Measurements from ENCODE around the gene PIP5K1B. TPM values are rescaled to one million over a fixed set of nuclear protein-coding genes. Genes with fewer than 3 reads are reported as not detected.

PIP5K1B gene
- total RNA-seq, 1 donor from 2014 or later = 1.3 TPM

GRCh38 chr9:69036309-69036708 lies 331.3 kb downstream of the PIP5K1B start:
- Mint-ChIP-seq H3K9me3 (ENCODE audit: unreplicated experiment) (no peaks in the 10 kb centered on the region), H3K36me3 (ENCODE audit: low read depth, unreplicated experiment) (peaks cover 3% of the 10 kb centered on the region), H3K4me3 (ENCODE audit: unreplicated experiment) (peak overlapping the region; percentile 97), H3K27me3 (ENCODE audit: low read depth, unreplicated experiment) (no peaks in the 10 kb centered on the region), H3K4me1 (ENCODE audit: low read depth, unreplicated experiment) (peaks cover 5% of the 10 kb centered on the region), H3K27ac (ENCODE audit: unreplicated experiment) (peak overlapping the region; percentile 76)
- Histone ChIP-seq H3K79me2 (ENCODE audit: insufficient read depth, low read length) (peaks cover 39% of the 10 kb centered on the region), H3K4me1 (ENCODE audit: insufficient read depth, low read length) (peaks cover 6% of the 10 kb centered on the region), H3K4me3 (ENCODE audit: insufficient read depth, low read depth, low read length) (peak overlapping the region; percentile 87), H3K36me3 (ENCODE audit: insufficient read depth, low read length) (peaks cover 2% of the 10 kb centered on the region), H3K9ac (ENCODE audit: low read length) (peak overlapping the region; percentile 86), H2AFZ (ENCODE audit: low read depth, low read length) (peak overlapping the region; percentile 93), H3K4me2 (ENCODE audit: low read length) (peak overlapping the region; percentile 95), H3K27me3 (ENCODE audit: insufficient read depth, low read length) (no peaks in the 10 kb centered on the region), H3K9me3 (ENCODE audit: insufficient read depth, low read depth, low read length) (no peaks in the 10 kb centered on the region), H3K27ac (ENCODE audit: low read depth, low read length) (peak overlapping the region; percentile 54), H4K20me1 (ENCODE audit: insufficient read depth, low read length) (peaks cover 7% of the 10 kb centered on the region)
- TF ChIP-seq CTCF (IDR thresholded peaks at IDR 0.05; ENCODE audit: insufficient read depth, low read depth, low read length) = no peak
- no peak for TF ChIP-seq EZH2 (IDR thresholded peaks at IDR 0.05; ENCODE audit: insufficient read depth, low read length)
- no peak for DNase-seq (ENCODE audit: low read depth)
- no peak for FAIRE-seq

GRCh38 chr9:69036799-69037198 lies 331.8 kb downstream of the PIP5K1B start:
- Histone ChIP-seq H4K20me1 (ENCODE audit: insufficient read depth, low read length) (peaks cover 12% of the 10 kb centered on the region), H3K9ac (ENCODE audit: low read length) (peak overlapping the region; percentile 86), H3K4me2 (ENCODE audit: low read length) (peak overlapping the region; percentile 95), H3K27me3 (ENCODE audit: insufficient read depth, low read length) (no peaks in the 10 kb centered on the region), H3K4me1 (ENCODE audit: insufficient read depth, low read length) (peaks cover 6% of the 10 kb centered on the region), H3K36me3 (ENCODE audit: insufficient read depth, low read length) (peaks cover 2% of the 10 kb centered on the region), H3K79me2 (ENCODE audit: insufficient read depth, low read length) (peaks cover 44% of the 10 kb centered on the region), H3K27ac (ENCODE audit: low read depth, low read length) (no peak overlapping the region), H3K9me3 (ENCODE audit: insufficient read depth, low read depth, low read length) (no peaks in the 10 kb centered on the region), H2AFZ (ENCODE audit: low read depth, low read length) (peak overlapping the region; percentile 93), H3K4me3 (ENCODE audit: insufficient read depth, low read depth, low read length) (peak overlapping the region; percentile 87)
- Mint-ChIP-seq H3K36me3 (ENCODE audit: low read depth, unreplicated experiment) (peaks cover 3% of the 10 kb centered on the region), H3K4me3 (ENCODE audit: unreplicated experiment) (peak overlapping the region; percentile 97), H3K4me1 (ENCODE audit: low read depth, unreplicated experiment) (peaks cover 2% of the 10 kb centered on the region), H3K27me3 (ENCODE audit: low read depth, unreplicated experiment) (no peaks in the 10 kb centered on the region), H3K9me3 (ENCODE audit: unreplicated experiment) (no peaks in the 10 kb centered on the region), H3K27ac (ENCODE audit: unreplicated experiment) (peak overlapping the region; percentile 76)
- FAIRE-seq (no peak), DNase-seq (ENCODE audit: low read depth) (no peak)
- no peak for TF ChIP-seq CTCF (IDR thresholded peaks at IDR 0.05; ENCODE audit: insufficient read depth, low read depth, low read length)
- no peak for TF ChIP-seq EZH2 (IDR thresholded peaks at IDR 0.05; ENCODE audit: insufficient read depth, low read length)

- no peaks in the 10 kb centered on the region for H3K27me3 ChIP-seq (ENCODE audit: insufficient read depth, low read length)
- Mint-ChIP-seq H3K36me3 (ENCODE audit: low read depth, unreplicated experiment) (peaks cover 3% of the 10 kb centered on the region), H3K9me3 (ENCODE audit: unreplicated experiment) (no peaks in the 10 kb centered on the region), H3K27ac (ENCODE audit: unreplicated experiment) (no peak overlapping the region), H3K4me1 (ENCODE audit: low read depth, unreplicated experiment) (peaks cover 11% of the 10 kb centered on the region), H3K27me3 (ENCODE audit: low read depth, unreplicated experiment) (no peaks in the 10 kb centered on the region), H3K4me3 (ENCODE audit: unreplicated experiment) (no peak overlapping the region)
- DNase-seq (ENCODE audit: low read depth) (no peak), FAIRE-seq (no peak)
- no peak overlapping the region for H3K4me3 ChIP-seq (ENCODE audit: insufficient read depth, low read depth, low read length)
- H3K4me2 ChIP-seq (ENCODE audit: low read length) = no peak overlapping the region
- H3K36me3 ChIP-seq (ENCODE audit: insufficient read depth, low read length) = peaks cover 5% of the 10 kb centered on the region
- no peak overlapping the region for H3K27ac ChIP-seq (ENCODE audit: low read depth, low read length)
- H3K9ac ChIP-seq (ENCODE audit: low read length) = no peak overlapping the region
- no peak overlapping the region for H2AFZ ChIP-seq (ENCODE audit: low read depth, low read length)
- peaks cover 11% of the 10 kb centered on the region for H3K4me1 ChIP-seq (ENCODE audit: insufficient read depth, low read length)
- peaks cover 47% of the 10 kb centered on the region for H3K79me2 ChIP-seq (ENCODE audit: insufficient read depth, low read length)
- TF ChIP-seq CTCF (IDR thresholded peaks at IDR 0.05; ENCODE audit: insufficient read depth, low read depth, low read length) (no peak), EZH2 (IDR thresholded peaks at IDR 0.05; ENCODE audit: insufficient read depth, low read length) (no peak)
- no peaks in the 10 kb centered on the region for H3K9me3 ChIP-seq (ENCODE audit: insufficient read depth, low read depth, low read length)
- peaks cover 34% of the 10 kb centered on the region for H4K20me1 ChIP-seq (ENCODE audit: insufficient read depth, low read length)
Observed at GRCh38 chr9:69040646-69041045, 335.6 kb downstream of the PIP5K1B start.

Data from astrocyte (in vitro differentiated cells and primary cell).